K562 (cell line): ENCODE data around the gene COL11A2. TPM values are rescaled to one million over a fixed set of nuclear protein-coding genes. Genes with fewer than 3 reads are reported as not detected.
A peak's percentile ranks its signal among the peaks of the same experiment; 100 is the strongest.

ENCODE experiments used
- CGGBP1 ChIP-seq: fragments of 250-450 bp; sonication (Bioruptor Pico); IDR thresholded peaks from 2 replicates; pipeline ENCODE4 v1.9.0; 2021; ENCODE audit warnings: mild to moderate bottlenecking
- CXXC5 ChIP-seq: fragments of 250-450 bp; sonication (Bioruptor Pico); IDR thresholded peaks from 2 replicates; pipeline ENCODE4 v1.8.0; 2022; ENCODE audit warnings: inconsistent platforms, mild to moderate bottlenecking, moderate library complexity
- E2F3 ChIP-seq: fragments of 250-450 bp; sonication (Bioruptor Pico); IDR thresholded peaks from 2 replicates; pipeline ENCODE4 v1.4.0; 2020; ENCODE audit warnings: mild to moderate bottlenecking
- E2F8 ChIP-seq: fragments of 450-650 bp; IDR thresholded peaks from 2 replicates; pipeline ENCODE4 v1.7.1; 2018; ENCODE audit warnings: mild to moderate bottlenecking, low read depth; ENCODE audit not compliant: partially characterized antibody
- FOXM1 ChIP-seq, 2 experiments: fragments of 450-650 bp in 1 of 2; sonication (generic) in 1 of 2; formaldehyde crosslinking in 1 of 2; IDR thresholded peaks; 2 replicates each; pipeline versions ENCODE4 v1.6.1 to v1.9.0; 2017 to 2022; ENCODE audit warnings: low read depth in 2 of 2, mild to moderate bottlenecking in 2 of 2, missing genetic modification reagents in 1 of 2, moderate library complexity in 1 of 2
- FOXO4 ChIP-seq: fragments of 450-650 bp; formaldehyde crosslinking; IDR thresholded peaks from 2 replicates; pipeline ENCODE4 v1.4.0; 2020; ENCODE audit warnings: mild to moderate bottlenecking, moderate library complexity
- KDM5B ChIP-seq: fragments of 200-600 bp; sonication (generic); IDR thresholded peaks from 2 replicates; pipeline ENCODE4 v1.6.1; 2012; ENCODE audit warnings: low read depth, mild to moderate bottlenecking, moderate library complexity, low read length, control low read depth, inconsistent platforms; ENCODE audit not compliant: insufficient replicate concordance
- LCOR ChIP-seq: sonication (generic); formaldehyde crosslinking; IDR thresholded peaks from 2 replicates; pipeline ENCODE4 v1.8.0; 2022; ENCODE audit warnings: mild to moderate bottlenecking, missing genetic modification reagents
- MEIS2 ChIP-seq: fragments of 450-650 bp; IDR thresholded peaks from 2 replicates; pipeline ENCODE4 v1.6.1; 2014; ENCODE audit warnings: mild to moderate bottlenecking; ENCODE audit not compliant: partially characterized antibody
- MTA1 ChIP-seq: fragments of 450-650 bp; IDR thresholded peaks from 2 replicates; pipeline ENCODE4 v1.6.1; 2017; ENCODE audit warnings: borderline replicate concordance
- NR2C2 ChIP-seq, 2 experiments: fragments of 200-800 bp in 1 of 2; sonication (Bioruptor generic) in 1 of 2; sonication (generic) in 1 of 2; formaldehyde crosslinking in 1 of 2; IDR thresholded peaks; 2 replicates each; pipeline versions ENCODE4 v1.6.1 to v1.8.0; 2016 to 2022; ENCODE audit warnings: mild to moderate bottlenecking in 1 of 2, missing compliant biosample characterization in 1 of 2, missing genetic modification characterization in 1 of 2, missing genetic modification reagents in 1 of 2
- POLR2AphosphoS2 ChIP-seq: IDR thresholded peaks from 2 replicates; pipeline ENCODE4 v1.6.1; 2012; ENCODE audit warnings: low read length, improper control_type of control experiment
- POLR2AphosphoS5 ChIP-seq: IDR thresholded peaks from 2 replicates; pipeline ENCODE4 v1.6.1; 2011; ENCODE audit warnings: mild to moderate bottlenecking, low read depth, low read length, moderate library complexity; ENCODE audit not compliant: control insufficient read depth, insufficient read depth
- RBM22 ChIP-seq: fragments of 200-400 bp; formaldehyde crosslinking; IDR thresholded peaks from 2 replicates; pipeline ENCODE4 v1.6.1; 2018; ENCODE audit warnings: low read length, low read depth; ENCODE audit not compliant: poor library complexity, severe bottlenecking
- TBL1XR1 ChIP-seq, 2 experiments: IDR thresholded peaks; 2 replicates each; pipeline ENCODE4 v1.6.1; 2012; ENCODE audit warnings: improper control_type of control experiment in 2 of 2, low read length in 2 of 2, mild to moderate bottlenecking in 1 of 2
- ZFPM2 ChIP-seq: fragments of 250-450 bp; sonication (Bioruptor Pico); IDR thresholded peaks from 2 replicates; pipeline ENCODE4 v1.5.1; 2022; ENCODE audit warnings: mild to moderate bottlenecking
- ZNF175 ChIP-seq: fragments of 200-800 bp; sonication (Bioruptor generic); IDR thresholded peaks from 2 replicates; pipeline ENCODE4 v1.6.1; 2016; ENCODE audit warnings: low read depth, mild to moderate bottlenecking, missing genetic modification characterization, missing compliant biosample characterization
- ZNF311 ChIP-seq: fragments of 250-450 bp; sonication (Bioruptor Pico); IDR thresholded peaks from 2 replicates; pipeline ENCODE4 v1.4.0; 2020; ENCODE audit warnings: mild to moderate bottlenecking, moderate library complexity
- polyA plus RNA-seq, 8 experiments: library from polyadenylated mRNA; depleted of rRNA in 4 of 8; stranded (reverse) in 5 of 8; unstranded in 3 of 8; fragments of >200 nt; fragmentation: Nextera tagmentation in 2 of 8; fragmentation: Illumina TruSeq in 1 of 8; extraction: Ambion mirVana in 2 of 8; extraction: Trizol in 1 of 8; gene quantifications; 2 replicates each; pipeline versions ENCODE4 v1.2.1 to v1.2.3, GENCODE V29; 2011 to 2014; ENCODE audit warnings: inconsistent platforms in 1 of 8, missing spikeins in 1 of 8
- total RNA-seq, 7 experiments: library from RNA; depleted of rRNA in 6 of 7; stranded (reverse); fragments of >200 nt in 6 of 7; fragmentation: Illumina TruSeq in 2 of 7; extraction: Trizol in 2 of 7; gene quantifications; 2 replicates each; pipeline versions ENCODE4 v1.2.1 to v1.2.3, GENCODE V29; 2011 to 2021; ENCODE audit warnings: low replicate concordance in 1 of 7

The COL11A2 gene
- total and polyA plus RNA-seq, 9 of the 15 experiments (the other 6 are each of a cell fraction or from before 2014, with no cell fraction given) = 0.04 to 0.35 (median 0.09) TPM; not detected in 1

GRCh38 chr6:33200219-33201146 is 8.2 kb upstream of the COL11A2 start, which contains the start of the genes RXRB and SLC39A7 (continued):
- TF ChIP-seq NR2C2 (CRISPR knock-in tag; IDR thresholded peaks at IDR 0.05) = peak; percentile 89
- peak; percentile 98 for TF ChIP-seq NR2C2 (tag; IDR thresholded peaks at IDR 0.05)
- peak; percentile 24 for TF ChIP-seq FOXM1 (IDR thresholded peaks at IDR 0.05; ENCODE audit: low read depth)
- TF ChIP-seq FOXM1 (CRISPR knock-in tag; IDR thresholded peaks at IDR 0.05; ENCODE audit: low read depth) = peak; percentile 83; the same call in 1 of the 2 replicates
- TF ChIP-seq CGGBP1 = peak; percentile 92
- peak; percentile 80; the same call in 1 of the 2 replicates for TF ChIP-seq POLR2AphosphoS2
- peak; percentile 82 for TF ChIP-seq CXXC5
- TF ChIP-seq ZFPM2 (CRISPR knock-in tag) = 0 out of 2 replicates have a peak, but pooled peaks have one; percentile 76
- peak; percentile 92 for TF ChIP-seq MTA1
- TF ChIP-seq ZNF175 (CRISPR knock-in tag) = peak; percentile 53; the same call in 1 of the 2 replicates
- TF ChIP-seq KDM5B = peak; percentile 86
- TF ChIP-seq TBL1XR1 (IDR thresholded peaks at IDR 0.05; ENCODE audit: low read length in 2 of 2) = peak in 1 of 2 experiments; percentile 73; a peak in 2 of 4 replicates
- peak; percentile 71; the same call in 1 of the 2 replicates for TF ChIP-seq E2F3
- TF ChIP-seq LCOR = peak; percentile 46
- TF ChIP-seq E2F8 = peak; percentile 43
- no peak for TF ChIP-seq ZNF311 (CRISPR knock-in tag)
- peak; percentile 61 for TF ChIP-seq POLR2AphosphoS5
- peak; percentile 90 for TF ChIP-seq MEIS2
- TF ChIP-seq RBM22 = peak; percentile 72
- peak; percentile 74; the same call in 1 of the 2 replicates for TF ChIP-seq FOXO4 (CRISPR knock-in tag)
